Lung (tissue), 12 donors: Measurements from ENCODE around the gene STX1A. TPM values are rescaled to one million over a fixed set of nuclear protein-coding genes. Genes with fewer than 3 reads are reported as not detected.

Experiments
- ATAC-seq: fragments of 200-7000 bp; cut with Tn5 transposase; one replicate; pipeline ENCODE4 v1.9.1; 2020; ENCODE audit warnings: moderate number of reproducible peaks; ENCODE audit not compliant: insufficient read depth, low FRiP score
- DNase-seq, 3 donors: peaks; one replicate each; pipeline ENCODE4 v3.0.0-alpha.2; 2013 to 2017
- H3K27ac ChIP-seq, 2 donors: one replicate each; pipeline ENCODE4 v1.5.1; 2013; ENCODE audit warnings: mild to moderate bottlenecking in 2 of 2, moderate library complexity in 2 of 2, control low read depth in 1 of 2, inconsistent platforms in 1 of 2, low read depth in 1 of 2, low read length in 1 of 2
- H3K27me3 ChIP-seq, 3 donors: one replicate each; pipeline ENCODE4 v1.5.1; 2013; ENCODE audit warnings: low read length in 2 of 3; ENCODE audit not compliant: control insufficient read depth in 3 of 3, insufficient read depth in 3 of 3
- H3K36me3 ChIP-seq, 4 donors: one replicate each; pipeline ENCODE4 v1.5.1; 2013; ENCODE audit warnings: low read length in 4 of 4, mild to moderate bottlenecking in 1 of 4, moderate library complexity in 1 of 4; ENCODE audit not compliant: control insufficient read depth in 4 of 4, insufficient read depth in 4 of 4
- H3K4me1 ChIP-seq, 5 donors: one replicate each; pipeline ENCODE4 v1.5.1; 2013; ENCODE audit warnings: low read length in 5 of 5, mild to moderate bottlenecking in 2 of 5, moderate library complexity in 1 of 5; ENCODE audit not compliant: control insufficient read depth in 5 of 5, insufficient read depth in 5 of 5
- H3K4me3 ChIP-seq: one replicate; pipeline ENCODE4 v1.5.1; 2013; ENCODE audit warnings: mild to moderate bottlenecking, control low read depth, moderate library complexity
- H3K9ac ChIP-seq, 2 donors: one replicate each; pipeline ENCODE4 v1.5.1; 2013; ENCODE audit warnings: low read length in 2 of 2, control low read depth in 1 of 2; ENCODE audit not compliant: insufficient read depth in 1 of 2
- H3K9me3 ChIP-seq, 4 donors: one replicate each; pipeline ENCODE4 v1.5.1; 2013; ENCODE audit warnings: low read length in 3 of 4, mild to moderate bottlenecking in 1 of 4, moderate library complexity in 1 of 4; ENCODE audit not compliant: control insufficient read depth in 4 of 4, insufficient read depth in 3 of 4
- CTCF ChIP-seq: IDR thresholded peaks from 2 replicates; pipeline ENCODE4 v1.5.1; 2012; ENCODE audit warnings: mild to moderate bottlenecking; ENCODE audit errors: control extremely low read depth, extremely low read depth
- WGBS, 2 donors: extraction: QIAGEN DNeasy Blood & Tissue Kit; methylation state at CpG; one replicate each; pipeline ENCODE4 v1.1.7; 2013; 5-methylcytosine and 5-hydroxymethylcytosine counted together
- polyA plus RNA-seq, 2 donors: library from polyadenylated mRNA; stranded (reverse); fragments of 200-250 nt; gene quantifications; one replicate each; pipeline ENCODE4 v1.2.1, GENCODE V29; 2013
- total RNA-seq, 2 donors: library from RNA; depleted of rRNA in 1 of 2; stranded (reverse); fragments of >200 nt in 1 of 2; gene quantifications; one replicate each; pipeline ENCODE4 v1.2.1, GENCODE V29; 2014 to 2021
- donor health status: control.
- donor health status: control.
- donor health status: Bipolar disorder and iron deficiency.
- donor health status: healthy.
- donor health status: DM: yes; HTN: yes; CAD: no.

STX1A gene
- total and polyA plus RNA-seq, 4 donors = 4.1 to 8.0 (median 7.7) TPM

GRCh38 chr7:73734619-73735527 lies 15.4 kb upstream of the STX1A start:
- Histone ChIP-seq H3K9me3 (peaks cover 0 to 1% (median 0%) of the 10 kb centered on the region in 4 donors), H3K36me3 (peaks cover 0 to 11% (median 8%) of the 10 kb centered on the region in 4 donors), H3K27me3 (no peaks in the 10 kb centered on the region), H3K4me1 (peaks cover 0 to 10% (median 0%) of the 10 kb centered on the region in 5 donors), H3K27ac (peak overlapping the region in 1 of 2 donors; percentile 88), H3K4me3 (no peak overlapping the region), H3K9ac (no peak overlapping the region)
- TF ChIP-seq CTCF = peak; percentile 71
- 60 to 61% methylated on average over 16 of the region's 16 CpGs for WGBS, 2 donors
- peak; percentile 44 to 59 (median 49) for DNase-seq
- peak; percentile 54 for ATAC-seq

DNA sequence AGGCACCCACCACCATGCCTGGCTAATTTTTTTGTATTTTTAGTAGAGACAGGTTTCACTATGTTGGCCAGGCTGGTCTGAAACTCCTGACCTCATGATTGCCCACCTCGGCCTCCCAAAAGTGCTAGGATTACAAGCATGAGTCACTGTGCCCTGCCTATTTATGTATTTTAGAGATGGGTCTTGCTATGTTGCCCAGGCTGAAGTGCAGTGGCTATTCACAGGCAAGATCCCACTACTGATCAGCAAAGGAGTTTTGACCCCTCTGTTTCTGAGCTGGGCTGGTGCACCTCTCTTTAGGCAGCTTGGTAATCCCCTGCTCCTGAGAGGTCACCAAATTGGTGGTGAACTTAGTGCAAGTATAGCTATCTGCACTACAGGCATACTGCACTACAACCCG lies 12.9 kb upstream of the STX1A start:
- TF ChIP-seq CTCF = no peak
- Histone ChIP-seq H3K9ac (no peak overlapping the region), H3K9me3 (peaks cover 0 to 1% (median 0%) of the 10 kb centered on the region in 4 donors), H3K27ac (no peak overlapping the region), H3K4me1 (peaks cover 0 to 3% (median 0%) of the 10 kb centered on the region in 5 donors), H3K36me3 (peaks cover 0 to 10% (median 7%) of the 10 kb centered on the region in 4 donors), H3K4me3 (no peak overlapping the region), H3K27me3 (no peaks in the 10 kb centered on the region)
- DNase-seq (no peak), ATAC-seq (no peak)
- WGBS, 2 donors = 66 to 90% methylated on average over 2 of the region's 2 CpGs

GRCh38 chr7:73730485-73730884 lies 11.0 kb upstream of the STX1A start:
- no peak for DNase-seq
- no peaks in the 10 kb centered on the region for H3K27me3 ChIP-seq
- H3K4me1 ChIP-seq = peaks cover 0 to 3% (median 0%) of the 10 kb centered on the region in 5 donors
- H3K36me3 ChIP-seq = peaks cover 0 to 2% (median 0%) of the 10 kb centered on the region in 4 donors
- H3K4me3 ChIP-seq = no peak overlapping the region
- TF ChIP-seq CTCF = no peak
- H3K9ac ChIP-seq = no peak overlapping the region
- 16 to 28% methylated on average over 3 of the region's 3 CpGs for WGBS, 2 donors
- H3K9me3 ChIP-seq = peaks cover 0 to 1% (median 0%) of the 10 kb centered on the region in 4 donors
- ATAC-seq = no peak
- no peak overlapping the region for H3K27ac ChIP-seq
